A549 (cell line): ENCODE data around the gene EIF4E. TPM values are rescaled to one million over a fixed set of nuclear protein-coding genes. Genes with fewer than 3 reads are reported as not detected.

Experiments
- ATAC-seq, 2 experiments: fragments of 200-7000 bp in 1 of 2; fragments of >200 bp in 1 of 2; cut with Nextera tagmentation in 1 of 2; cut with Tn5 transposase in 1 of 2; 3 replicates each; pipeline versions ENCODE4 v1.8.0 to v1.9.1; 2018 to 2020; ENCODE audit warnings: mild to moderate bottlenecking in 1 of 2, moderate library complexity in 1 of 2
- CTCF ChIA-PET: fragments of 300-600 bp; sonication (Branson Sonifier 250); formaldehyde crosslinking; extraction: SDS; loops from one replicate; lab custom pipeline; 2021; ENCODE audit warnings: antibody characterized with exemption, inconsistent platforms; lab: Yijun Ruan, JAX
- POLR2A ChIA-PET: fragments of 350-600 bp; formaldehyde crosslinking; extraction: SDS; loops from one replicate; lab custom pipeline; 2021; ENCODE audit warnings: antibody characterized with exemption, inconsistent platforms; lab: Yijun Ruan, JAX
- DNase-seq, 2 experiments: peaks; one replicate each; pipeline versions ENCODE4 v3.0.0 to v3.0.0-alpha.2; 2011 to 2016; ENCODE audit warnings: low read depth in 1 of 2, low spot score in 1 of 2
- FAIRE-seq: peaks from 2 replicates; lab custom pipeline; 2011; peaks lifted over from hg19 to GRCh38; lab: Jason Lieb, UNC
- H3K27ac ChIP-seq, 2 experiments: fragments of >200 bp; sonication (Bioruptor Twin); formaldehyde crosslinking; 3 replicates each; pipeline ENCODE4 v1.5.1; 2016 to 2017
- H3K4me1 ChIP-seq: fragments of >200 bp; sonication (Bioruptor Twin); formaldehyde crosslinking; 3 replicates; pipeline ENCODE4 v1.6.1; 2016
- H3K4me2 ChIP-seq: fragments of >200 bp; sonication (Bioruptor Twin); formaldehyde crosslinking; 3 replicates; pipeline ENCODE4 v1.6.1; 2016
- H3K4me3 ChIP-seq: fragments of >200 bp; sonication (Bioruptor Twin); formaldehyde crosslinking; 3 replicates; pipeline ENCODE4 v1.5.1; 2016
- H3K9me3 ChIP-seq: fragments of >200 bp; sonication (Bioruptor Twin); formaldehyde crosslinking; 3 replicates; pipeline ENCODE4 v1.6.1; 2016
- CBX8 ChIP-seq: fragments of 200-600 bp; sonication (generic); IDR thresholded peaks from 2 replicates; pipeline ENCODE4 v1.6.1; 2016
- CHD2 ChIP-seq: fragments of 150-350 bp; IDR thresholded peaks from 2 replicates; pipeline ENCODE4 v1.6.1; 2014; ENCODE audit warnings: low read length; ENCODE audit not compliant: partially characterized antibody
- EHF ChIP-seq: fragments of 250-450 bp; sonication (Bioruptor Pico); IDR thresholded peaks from 2 replicates; pipeline ENCODE4 v1.5.0; 2020; ENCODE audit warnings: mild to moderate bottlenecking
- EHMT2 ChIP-seq: fragments of 200-600 bp; sonication (generic); IDR thresholded peaks from 2 replicates; pipeline ENCODE4 v1.6.1; 2016; ENCODE audit warnings: antibody characterized with exemption, low read depth, mild to moderate bottlenecking, moderate library complexity
- FOSB ChIP-seq: fragments of 250-450 bp; sonication (Bioruptor Pico); IDR thresholded peaks from 2 replicates; pipeline ENCODE4 v1.5.0; 2020; ENCODE audit warnings: mild to moderate bottlenecking, moderate library complexity
- FOSL2 ChIP-seq, 2 experiments: fragments of 450-650 bp in 1 of 2; fragments of >200 bp in 1 of 2; sonication (Bioruptor Twin) in 1 of 2; formaldehyde crosslinking; IDR thresholded peaks; 2 replicates each; pipeline versions ENCODE4 v1.5.0 to v1.6.1; 2016 to 2020; ENCODE audit warnings: mild to moderate bottlenecking in 1 of 2, moderate library complexity in 1 of 2
- FOXS1 ChIP-seq: fragments of 250-450 bp; sonication (Bioruptor Pico); IDR thresholded peaks from 2 replicates; pipeline ENCODE4 v1.5.0; 2020; ENCODE audit warnings: mild to moderate bottlenecking, moderate library complexity
- HDAC2 ChIP-seq: fragments of 200-600 bp; sonication (generic); IDR thresholded peaks from 2 replicates; pipeline ENCODE4 v1.6.1; 2016
- HOXA7 ChIP-seq: fragments of 250-450 bp; sonication (Bioruptor Pico); IDR thresholded peaks from 2 replicates; pipeline ENCODE4 v1.5.0; 2020; ENCODE audit warnings: mild to moderate bottlenecking, moderate library complexity
- HOXB13 ChIP-seq: fragments of 250-450 bp; sonication (Bioruptor Pico); IDR thresholded peaks from 2 replicates; pipeline ENCODE4 v1.5.0; 2020; ENCODE audit warnings: low read depth, mild to moderate bottlenecking, moderate library complexity
- JUN ChIP-seq, 2 experiments: fragments of >200 bp; sonication (Bioruptor Twin); formaldehyde crosslinking; IDR thresholded peaks; 2 replicates in 1 of 2; 3 replicates in 1 of 2; pipeline ENCODE4 v1.6.1; 2016 to 2017
- KDM5A ChIP-seq: fragments of 200-600 bp; sonication (generic); IDR thresholded peaks from 2 replicates; pipeline ENCODE4 v1.6.1; 2016; ENCODE audit warnings: antibody characterized with exemption, mild to moderate bottlenecking
- NPAS2 ChIP-seq: fragments of 250-450 bp; sonication (Bioruptor Pico); IDR thresholded peaks from 2 replicates; pipeline ENCODE4 v1.8.0; 2022; ENCODE audit warnings: mild to moderate bottlenecking, moderate library complexity, borderline replicate concordance
- NR3C1 ChIP-seq: fragments of >200 bp; sonication (Bioruptor Twin); formaldehyde crosslinking; IDR thresholded peaks from 3 replicates; pipeline ENCODE4 v1.6.1; 2017
- PHF8 ChIP-seq: fragments of 200-600 bp; sonication (generic); IDR thresholded peaks from 2 replicates; pipeline ENCODE4 v1.6.1; 2016; ENCODE audit warnings: low read depth, mild to moderate bottlenecking, antibody characterized with exemption, moderate library complexity, borderline replicate concordance
- POLR2AphosphoS2 ChIP-seq: conservative IDR thresholded peaks from 2 replicates; pipeline ENCODE4 v1.6.1; 2012; ENCODE audit warnings: low read length, improper control_type of control experiment, inconsistent platforms
- RCOR1 ChIP-seq: fragments of 150-350 bp; IDR thresholded peaks from 2 replicates; pipeline ENCODE4 v1.6.1; 2014; ENCODE audit warnings: antibody characterized with exemption, low read length, low read depth
- SMC3 ChIP-seq: fragments of >200 bp; sonication (Bioruptor Twin); formaldehyde crosslinking; IDR thresholded peaks from 3 replicates; pipeline ENCODE4 v1.6.1; 2018; ENCODE audit warnings: inconsistent platforms
- TFCP2L1 ChIP-seq: fragments of 250-450 bp; sonication (Bioruptor Pico); IDR thresholded peaks from 2 replicates; pipeline ENCODE4 v1.5.0; 2021; ENCODE audit warnings: mild to moderate bottlenecking
- TP53 ChIP-seq: fragments of 250-450 bp; sonication (Bioruptor Pico); IDR thresholded peaks from 2 replicates; pipeline ENCODE4 v1.5.0; 2021; ENCODE audit warnings: mild to moderate bottlenecking, moderate library complexity
- ZC3H11A ChIP-seq: fragments of 450-650 bp; IDR thresholded peaks from 2 replicates; pipeline ENCODE4 v1.6.1; 2014; ENCODE audit warnings: antibody characterized with exemption, mild to moderate bottlenecking
- ZFP36 ChIP-seq: fragments of 450-650 bp; IDR thresholded peaks from 2 replicates; pipeline ENCODE4 v1.6.1; 2014; ENCODE audit warnings: borderline replicate concordance; ENCODE audit not compliant: partially characterized antibody
- ZNF302 ChIP-seq: fragments of 250-450 bp; sonication (Bioruptor Pico); IDR thresholded peaks from 2 replicates; pipeline ENCODE4 v1.9.0; 2021; ENCODE audit warnings: inconsistent platforms, mild to moderate bottlenecking, moderate library complexity
- WGBS: methylation state at CpG from one replicate; pipeline ENCODE4 v1.1.6; 2017; ENCODE audit errors: missing lambda C conversion rate; 5-methylcytosine and 5-hydroxymethylcytosine counted together
- polyA plus RNA-seq, 4 experiments: library from polyadenylated mRNA; depleted of rRNA in 3 of 4; stranded (reverse); fragments of >200 nt; fragmentation: RNase III in 1 of 4; extraction: RNeasy Plus Mini Kit Qiagen cat#74134 plus additional on column Dnase treatment in 1 of 4; gene quantifications; 2 replicates in 3 of 4; 3 replicates in 1 of 4; pipeline ENCODE4 v1.2.3, GENCODE V29; 2011 to 2017
- TF ChIP-seq, protein P1 (sequence below): fragments of 200-600 bp; sonication (generic); IDR thresholded peaks from 2 replicates; pipeline ENCODE4 v1.6.1; 2016; ENCODE audit warnings: antibody characterized with exemption, mild to moderate bottlenecking, moderate library complexity
- TF ChIP-seq, protein P2 (sequence below): IDR thresholded peaks from 2 replicates; pipeline ENCODE4 v1.6.1; 2012; ENCODE audit warnings: low read depth, borderline replicate concordance
- TF ChIP-seq, protein P3 (sequence below): fragments of 250-450 bp; sonication (Bioruptor Pico); IDR thresholded peaks from 2 replicates; pipeline ENCODE4 v1.5.0; 2021; ENCODE audit warnings: mild to moderate bottlenecking, moderate library complexity, borderline replicate concordance
- TF ChIP-seq, protein P4 (sequence below): fragments of >200 bp; sonication (Bioruptor Twin); formaldehyde crosslinking; IDR thresholded peaks from 2 replicates; pipeline ENCODE4 v1.6.1; 2016

The EIF4E gene
- polyA plus RNA-seq, 2 of the 4 experiments (the other 2 are of a cell fraction), result 147 to 165 TPM

DNA sequence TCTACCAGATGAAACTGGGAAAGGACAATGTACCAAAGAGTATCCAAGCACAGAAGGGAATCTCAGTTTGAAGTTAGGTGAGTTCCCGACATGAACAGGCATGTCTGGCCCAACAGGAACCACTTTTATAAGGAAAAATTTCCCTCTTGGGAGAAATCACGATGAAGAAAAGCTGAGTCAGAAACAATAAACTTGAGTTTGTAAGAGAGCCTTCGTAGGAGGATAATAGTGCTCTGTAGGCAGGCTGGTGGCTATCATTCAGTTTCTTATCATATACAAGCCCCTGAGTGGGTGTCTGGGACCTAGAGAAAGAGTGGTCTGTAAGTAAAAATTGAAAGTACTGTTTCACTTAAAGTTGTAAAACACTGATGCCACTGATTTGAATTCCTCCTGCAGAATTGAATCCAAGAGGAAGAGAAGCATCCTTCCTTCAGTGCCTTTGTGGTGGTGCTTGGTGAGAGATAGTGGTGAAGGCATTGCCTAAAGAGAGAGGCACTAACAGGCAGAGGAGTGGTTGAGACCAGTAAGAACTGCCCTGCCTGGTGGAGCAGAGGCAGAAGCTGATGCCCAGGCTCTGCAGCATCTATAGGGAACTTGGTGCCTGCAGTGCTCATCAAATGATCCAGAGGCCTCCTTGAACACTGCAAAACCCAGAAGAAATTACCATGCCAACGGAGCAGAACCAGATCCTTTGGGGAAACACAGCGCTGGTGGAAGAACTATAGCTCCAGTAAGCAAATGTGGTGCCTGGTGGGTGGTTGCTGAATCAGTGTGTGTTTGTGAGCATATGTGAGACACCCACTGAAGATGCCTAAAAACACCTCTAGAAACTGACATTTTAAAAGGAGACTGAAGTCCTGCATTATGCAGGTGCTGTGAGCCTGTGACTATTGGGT is 34.9 kb upstream of the EIF4E start:
- peak overlapping the region in 1 of 2 experiments; percentile 46; a peak in 1 of 6 replicates for H3K27ac ChIP-seq
- POLR2A ChIA-PET, result no interaction called here
- ATAC-seq (no peak), DNase-seq (no peak), FAIRE-seq (no peak)
- H3K4me1 ChIP-seq, result no peaks in the 10 kb centered on the region
- no peaks in the 10 kb centered on the region; the same call in 2 of the 3 replicates for H3K9me3 ChIP-seq
- WGBS, result 66% methylated on average over 5 of the region's 5 CpGs
- no peak overlapping the region for H3K4me3 ChIP-seq
- no peak overlapping the region for H3K4me2 ChIP-seq
- TF ChIP-seq, protein P1, sequence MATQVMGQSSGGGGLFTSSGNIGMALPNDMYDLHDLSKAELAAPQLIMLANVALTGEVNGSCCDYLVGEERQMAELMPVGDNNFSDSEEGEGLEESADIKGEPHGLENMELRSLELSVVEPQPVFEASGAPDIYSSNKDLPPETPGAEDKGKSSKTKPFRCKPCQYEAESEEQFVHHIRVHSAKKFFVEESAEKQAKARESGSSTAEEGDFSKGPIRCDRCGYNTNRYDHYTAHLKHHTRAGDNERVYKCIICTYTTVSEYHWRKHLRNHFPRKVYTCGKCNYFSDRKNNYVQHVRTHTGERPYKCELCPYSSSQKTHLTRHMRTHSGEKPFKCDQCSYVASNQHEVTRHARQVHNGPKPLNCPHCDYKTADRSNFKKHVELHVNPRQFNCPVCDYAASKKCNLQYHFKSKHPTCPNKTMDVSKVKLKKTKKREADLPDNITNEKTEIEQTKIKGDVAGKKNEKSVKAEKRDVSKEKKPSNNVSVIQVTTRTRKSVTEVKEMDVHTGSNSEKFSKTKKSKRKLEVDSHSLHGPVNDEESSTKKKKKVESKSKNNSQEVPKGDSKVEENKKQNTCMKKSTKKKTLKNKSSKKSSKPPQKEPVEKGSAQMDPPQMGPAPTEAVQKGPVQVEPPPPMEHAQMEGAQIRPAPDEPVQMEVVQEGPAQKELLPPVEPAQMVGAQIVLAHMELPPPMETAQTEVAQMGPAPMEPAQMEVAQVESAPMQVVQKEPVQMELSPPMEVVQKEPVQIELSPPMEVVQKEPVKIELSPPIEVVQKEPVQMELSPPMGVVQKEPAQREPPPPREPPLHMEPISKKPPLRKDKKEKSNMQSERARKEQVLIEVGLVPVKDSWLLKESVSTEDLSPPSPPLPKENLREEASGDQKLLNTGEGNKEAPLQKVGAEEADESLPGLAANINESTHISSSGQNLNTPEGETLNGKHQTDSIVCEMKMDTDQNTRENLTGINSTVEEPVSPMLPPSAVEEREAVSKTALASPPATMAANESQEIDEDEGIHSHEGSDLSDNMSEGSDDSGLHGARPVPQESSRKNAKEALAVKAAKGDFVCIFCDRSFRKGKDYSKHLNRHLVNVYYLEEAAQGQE, result no peak
- no peak for TF ChIP-seq FOSL2 (IDR thresholded peaks at IDR 0.05)
- TF ChIP-seq FOSL2 (CRISPR knock-in tag; IDR thresholded peaks at IDR 0.05), result no peak
- TF ChIP-seq FOXS1 (CRISPR knock-in tag), result no peak
- TF ChIP-seq KDM5A, result no peak
- TF ChIP-seq CBX8, result no peak
- no peak for TF ChIP-seq HOXB13 (CRISPR knock-in tag)
- TF ChIP-seq, protein P2, sequence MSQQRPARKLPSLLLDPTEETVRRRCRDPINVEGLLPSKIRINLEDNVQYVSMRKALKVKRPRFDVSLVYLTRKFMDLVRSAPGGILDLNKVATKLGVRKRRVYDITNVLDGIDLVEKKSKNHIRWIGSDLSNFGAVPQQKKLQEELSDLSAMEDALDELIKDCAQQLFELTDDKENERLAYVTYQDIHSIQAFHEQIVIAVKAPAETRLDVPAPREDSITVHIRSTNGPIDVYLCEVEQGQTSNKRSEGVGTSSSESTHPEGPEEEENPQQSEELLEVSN, result no peak
- TF ChIP-seq FOSB (CRISPR knock-in tag), result no peak
- no peak for TF ChIP-seq EHMT2
- no peak for TF ChIP-seq CHD2
- TF ChIP-seq PHF8, result no peak
- no peak for TF ChIP-seq HDAC2
- TF ChIP-seq JUN (IDR thresholded peaks at IDR 0.05), result no peak
- TF ChIP-seq ZFP36, result no peak
- no peak for TF ChIP-seq ZNF302 (CRISPR knock-in tag)
- no peak for TF ChIP-seq NPAS2 (CRISPR knock-in tag)
- no peak for TF ChIP-seq NR3C1
- CTCF ChIA-PET, result interaction anchor here (1.1 to 2.1 kb wide), 2 partner anchors 23 to 24 kb away, joined by 3 to 5 read pairs; no protein-coding TSS in a partner anchor

DNA sequence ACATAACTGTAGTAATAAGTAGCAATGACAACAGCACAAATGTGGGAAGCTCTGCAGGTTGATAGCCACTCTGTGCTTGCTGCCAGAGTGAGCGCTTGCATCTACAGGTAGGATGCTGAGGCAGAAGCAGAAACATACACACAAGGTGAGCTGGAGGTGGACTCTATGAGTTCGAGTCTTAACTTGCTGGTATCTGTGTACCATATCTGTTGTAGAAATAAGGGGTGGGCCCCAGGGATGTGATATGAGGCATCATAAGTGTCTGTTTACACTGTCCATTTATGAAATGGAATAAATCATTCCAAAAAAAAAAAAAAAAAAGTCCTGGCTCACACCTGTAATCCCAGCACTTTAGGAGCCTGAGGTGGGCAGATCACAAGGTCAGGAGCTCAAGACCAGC is 32.8 kb upstream of the EIF4E start:
- Histone ChIP-seq H3K9me3 (no peaks in the 10 kb centered on the region; the same call in 2 of the 3 replicates), H3K4me3 (no peak overlapping the region), H3K27ac (no peak overlapping the region), H3K4me1 (no peaks in the 10 kb centered on the region), H3K4me2 (no peak overlapping the region)
- whole genome bisulfite sequencing, result 59% methylated on average over 2 of the region's 2 CpGs
- FAIRE-seq, result no peak
- ChIA-PET POLR2A (no interaction called here), CTCF (interaction anchor here (0.6 to 2.1 kb wide), 2 partner anchors 22 to 1267 kb away, joined by 3 to 5 read pairs; no protein-coding TSS in a partner anchor)
- TF ChIP-seq TP53, result no peak
- TF ChIP-seq, protein P3, sequence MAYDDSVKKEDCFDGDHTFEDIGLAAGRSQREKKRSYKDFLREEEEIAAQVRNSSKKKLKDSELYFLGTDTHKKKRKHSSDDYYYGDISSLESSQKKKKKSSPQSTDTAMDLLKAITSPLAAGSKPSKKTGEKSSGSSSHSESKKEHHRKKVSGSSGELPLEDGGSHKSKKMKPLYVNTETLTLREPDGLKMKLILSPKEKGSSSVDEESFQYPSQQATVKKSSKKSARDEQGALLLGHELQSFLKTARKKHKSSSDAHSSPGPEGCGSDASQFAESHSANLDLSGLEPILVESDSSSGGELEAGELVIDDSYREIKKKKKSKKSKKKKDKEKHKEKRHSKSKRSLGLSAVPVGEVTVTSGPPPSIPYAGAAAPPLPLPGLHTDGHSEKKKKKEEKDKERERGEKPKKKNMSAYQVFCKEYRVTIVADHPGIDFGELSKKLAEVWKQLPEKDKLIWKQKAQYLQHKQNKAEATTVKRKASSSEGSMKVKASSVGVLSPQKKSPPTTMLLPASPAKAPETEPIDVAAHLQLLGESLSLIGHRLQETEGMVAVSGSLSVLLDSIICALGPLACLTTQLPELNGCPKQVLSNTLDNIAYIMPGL (CRISPR knock-in tag), result no peak
- no peak for TF ChIP-seq KDM5A
- TF ChIP-seq TFCP2L1 (CRISPR knock-in tag), result no peak
- no peak for TF ChIP-seq SMC3
- TF ChIP-seq, protein P4, sequence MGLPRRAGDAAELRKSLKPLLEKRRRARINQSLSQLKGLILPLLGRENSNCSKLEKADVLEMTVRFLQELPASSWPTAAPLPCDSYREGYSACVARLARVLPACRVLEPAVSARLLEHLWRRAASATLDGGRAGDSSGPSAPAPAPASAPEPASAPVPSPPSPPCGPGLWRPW, result no peak
- TF ChIP-seq POLR2AphosphoS2, result no peak
- TF ChIP-seq ZC3H11A, result no peak
- TF ChIP-seq EHMT2, result no peak
- TF ChIP-seq RCOR1, result no peak
- TF ChIP-seq HOXA7 (CRISPR knock-in tag), result no peak
- no peak for TF ChIP-seq PHF8
- TF ChIP-seq EHF (CRISPR knock-in tag), result no peak
- DNase-seq, result no peak
- ATAC-seq, result no peak
